ENCODE results near the gene TNF.

The TNF gene

GRCh38 chr6:31581434-31582229, 6.3 kb downstream of the TNF start:
- peak overlapping the region; percentile 84 for H3K4me3 ChIP-seq (ENCODE audit: low read depth, low read length)
- DNase-seq (ENCODE audit: low read depth, low spot score) = no peak
- no peak for TF ChIP-seq CTCF (IDR thresholded peaks at IDR 0.05; ENCODE audit: low read depth, low read length)
- in situ Hi-C loops (cut with HindIII; ENCODE audit: low sequenced_read_pairs) = no loop called here

- DNase-seq (ENCODE audit: low read depth, low spot score) = no peak
- in situ Hi-C loops (cut with HindIII; ENCODE audit: low sequenced_read_pairs) = no loop called here
Observed at GRCh38 chr6:31582230-31582643, 6.9 kb downstream of the TNF start, which contains the start of gene LTB. LTB (minus strand) TSS chr6:31582424; CDS start chr6:31582417, 7 bp downstream.

GRCh38 chr6:31585491-31585890, 10.1 kb downstream of the TNF start:
- DNase-seq (ENCODE audit: low read depth, low spot score) = no peak
- H3K4me3 ChIP-seq (ENCODE audit: low read depth, low read length) = no peak overlapping the region
- in situ Hi-C loops (cut with HindIII; ENCODE audit: low sequenced_read_pairs) = no loop called here
- TF ChIP-seq CTCF (IDR thresholded peaks at IDR 0.05; ENCODE audit: low read depth, low read length) = peak; percentile 42

More at GRCh38 chr6:31582230-31582643, 6.9 kb downstream of the TNF start, which contains the start of gene LTB:
- peak within 1 kb of the TSS; percentile 84 for H3K4me3 ChIP-seq (ENCODE audit: low read depth, low read length)
- no peak for TF ChIP-seq CTCF (IDR thresholded peaks at IDR 0.05; ENCODE audit: low read depth, low read length)

- H3K4me3 ChIP-seq (ENCODE audit: low read depth, low read length) = no peak within 1 kb of the TSS
- in situ Hi-C loops (cut with HindIII; ENCODE audit: low sequenced_read_pairs) = no loop called here
- TF ChIP-seq CTCF (IDR thresholded peaks at IDR 0.05; ENCODE audit: low read depth, low read length) = no peak
- DNase-seq (ENCODE audit: low read depth, low spot score) = no peak
Observed at GRCh38 chr6:31586008-31586407, 10.6 kb downstream of the TNF start, which contains the start of gene LST1. LST1 (plus strand) TSS chr6:31586277; CDS start chr6:31587300, 1,023 bp downstream.

- no peak for DNase-seq (ENCODE audit: low read depth, low spot score)
- no peak overlapping the region for H3K4me3 ChIP-seq (ENCODE audit: low read depth, low read length)
- no peak for TF ChIP-seq CTCF (IDR thresholded peaks at IDR 0.05; ENCODE audit: low read depth, low read length)
- in situ Hi-C loops (cut with HindIII; ENCODE audit: low sequenced_read_pairs) = no loop called here
Observed at GRCh38 chr6:31586599-31587281, 11.4 kb downstream of the TNF start.

GRCh38 chr6:31587791-31588777, 12.7 kb downstream of the TNF start:
- TF ChIP-seq CTCF (IDR thresholded peaks at IDR 0.05; ENCODE audit: low read depth, low read length) = no peak
- no peak overlapping the region for H3K4me3 ChIP-seq (ENCODE audit: low read depth, low read length)
- in situ Hi-C loops (cut with HindIII; ENCODE audit: low sequenced_read_pairs) = no loop called here
- DNase-seq (ENCODE audit: low read depth, low spot score) = no peak
